GM18867 (cell line): Measurements from ENCODE around the gene WASHC4.
"Not testable (repeated sequence)": the region's sequence is repeated elsewhere in the genome, so short reads cannot be mapped to it uniquely, and the experiment has no call there.

Experiments
- ATAC-seq: cut with Tn5 transposase; IDR thresholded peaks from one replicate; pipeline ENCODE4 v1.9.1; 2021; ENCODE audit warnings: mild to moderate bottlenecking, moderate library complexity; ENCODE audit not compliant: unreplicated experiment

The WASHC4 gene

DNA sequence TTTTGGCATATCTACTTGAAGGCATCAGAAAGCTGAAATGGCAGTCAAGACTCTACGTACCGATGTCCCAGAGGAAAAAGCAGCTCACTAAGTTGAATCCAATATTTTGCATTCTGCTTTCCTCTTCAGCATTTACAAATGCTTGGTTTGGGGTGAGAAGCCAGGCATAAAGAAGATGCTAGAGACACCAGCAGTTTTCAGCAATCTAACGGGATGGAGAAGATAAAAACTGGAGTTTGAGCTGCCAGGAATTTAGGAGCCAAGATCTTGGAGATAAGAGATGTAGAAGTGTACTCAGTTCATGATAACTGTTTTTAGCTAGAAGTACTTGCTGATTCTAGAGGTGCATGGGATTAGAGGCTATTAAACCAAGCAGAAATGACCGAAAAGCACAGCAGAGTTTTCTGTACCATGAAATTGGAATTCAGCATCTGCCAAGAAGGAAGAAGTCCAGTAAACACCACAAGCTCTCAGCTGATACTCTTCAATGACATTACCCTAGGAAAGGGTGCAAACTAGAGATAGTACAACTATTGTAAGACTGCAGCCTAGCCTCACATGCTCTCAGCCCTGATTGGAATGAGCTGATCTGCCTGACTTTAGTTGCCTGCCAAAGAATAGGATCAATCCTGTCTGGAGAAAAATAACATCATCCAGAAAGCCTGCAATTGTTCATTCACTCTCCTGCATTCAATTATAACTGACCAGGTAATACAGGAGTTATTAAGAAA lies 15.9 kb upstream of the WASHC4 start:
- ATAC-seq: no peak

DNA sequence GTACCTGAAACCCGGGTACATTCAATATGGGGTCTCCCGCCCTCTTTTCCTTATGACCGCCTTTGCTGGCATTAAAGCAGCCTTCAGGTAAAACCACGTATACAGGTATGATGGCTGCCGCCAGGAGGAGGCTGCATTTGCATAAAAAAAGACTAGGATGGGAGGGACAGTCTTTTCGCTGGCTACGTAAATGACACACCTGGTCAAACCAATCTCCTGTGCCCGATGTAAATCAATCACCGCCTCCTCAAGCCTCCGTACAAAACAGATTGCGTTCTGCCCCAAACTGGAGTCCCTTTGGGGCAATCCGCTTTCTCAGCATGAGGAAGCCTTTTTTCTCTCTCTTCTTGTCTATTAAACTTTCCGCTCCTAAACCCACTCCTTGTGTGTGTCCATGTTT lies 15.2 kb upstream of the WASHC4 start:
- ATAC-seq: no peak

DNA sequence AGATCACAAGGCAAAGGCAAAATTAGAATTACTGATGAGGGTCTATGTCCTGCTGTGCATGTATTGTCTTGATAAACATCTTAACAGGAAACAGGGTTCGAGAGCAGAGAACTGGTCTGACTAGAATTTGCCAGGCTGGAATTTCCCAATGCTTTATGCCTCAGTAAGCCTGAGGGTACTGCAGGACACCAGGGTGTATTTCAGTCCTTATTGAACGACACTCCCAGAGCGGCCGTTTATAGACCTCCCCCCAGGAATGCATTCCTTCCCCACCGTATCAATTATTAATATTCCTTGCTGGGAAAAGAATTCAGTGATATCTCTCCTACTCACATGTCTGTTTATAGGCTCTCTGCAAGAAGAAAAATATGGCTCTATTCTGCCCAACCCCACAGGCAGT lies 12.2 kb upstream of the WASHC4 start:
- ATAC-seq: not testable (repeated sequence)

DNA sequence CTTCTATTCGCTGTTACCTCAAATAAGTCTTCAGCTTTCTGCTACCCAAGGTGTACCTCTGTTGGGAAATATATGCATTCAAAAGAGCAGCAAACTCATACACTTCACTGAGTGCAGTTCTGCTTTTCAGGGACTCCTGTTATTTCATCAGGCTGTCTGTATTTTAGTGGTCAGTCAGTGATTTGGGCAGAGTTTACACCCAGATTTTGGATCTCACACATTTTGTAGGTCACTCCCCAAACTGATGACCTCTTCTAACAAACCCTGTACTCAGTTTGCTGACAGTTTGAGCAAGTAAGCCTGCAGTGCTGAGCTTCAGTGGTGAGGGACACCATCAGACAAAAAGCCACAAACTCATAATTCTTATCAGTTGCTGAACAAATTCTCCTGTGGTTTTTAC lies 8.2 kb upstream of the WASHC4 start:
- no peak for ATAC-seq

DNA sequence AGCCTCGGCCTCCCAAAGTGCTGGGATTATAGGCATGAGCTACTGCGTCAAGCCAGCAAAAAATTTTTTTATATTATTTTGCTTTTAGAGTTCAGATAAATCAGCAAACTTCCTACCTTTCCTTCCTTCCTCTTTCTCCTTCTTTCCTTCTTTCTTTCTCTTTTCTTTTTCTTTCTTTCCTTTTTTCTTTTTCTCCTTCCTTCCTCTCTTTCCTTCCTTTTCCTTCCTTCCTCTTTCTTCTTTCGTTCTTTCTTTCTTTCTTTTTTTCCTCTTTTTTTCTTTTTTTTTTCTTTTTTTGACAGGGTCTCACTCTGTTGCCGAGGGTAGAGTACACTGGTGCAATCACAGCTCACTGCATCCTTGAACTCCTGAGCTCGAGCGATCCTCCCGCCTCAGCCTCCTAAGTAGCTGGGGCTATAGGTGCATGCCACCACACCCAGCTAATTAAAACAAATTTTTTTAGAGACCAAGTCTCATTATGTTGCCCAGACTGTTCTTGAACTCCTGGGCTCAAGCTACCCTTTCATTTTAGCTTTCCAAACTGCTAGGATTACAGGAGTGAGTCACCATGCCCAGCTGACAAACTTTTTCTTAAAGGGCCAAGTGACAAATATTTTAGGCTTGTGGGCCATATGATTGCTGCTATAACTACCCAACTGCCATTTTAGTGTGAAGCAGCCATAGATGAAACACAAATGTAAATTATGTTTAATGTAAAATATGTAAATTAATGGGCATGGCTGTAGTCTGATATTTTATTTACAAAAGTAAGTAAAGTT lies 7.1 kb upstream of the WASHC4 start:
- no peak for ATAC-seq

DNA sequence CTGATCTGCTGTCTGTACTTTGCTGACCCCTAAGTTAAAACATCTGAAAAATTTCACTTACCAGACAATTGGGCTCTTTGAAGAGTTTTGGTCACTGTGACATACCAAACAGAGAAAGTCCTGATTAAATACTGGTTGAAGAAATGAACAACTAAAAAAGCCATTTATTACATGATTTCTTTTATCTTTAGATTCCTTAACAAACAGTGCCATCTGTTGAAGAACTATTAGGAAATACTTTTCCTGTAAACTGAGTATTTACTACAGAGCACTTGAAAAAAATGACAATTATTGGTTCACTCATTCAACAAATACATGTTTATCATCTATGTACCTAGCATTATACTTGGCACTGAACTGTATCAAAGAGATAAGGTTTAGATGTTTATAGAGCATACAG lies 6.5 kb upstream of the WASHC4 start:
- ATAC-seq: no peak

DNA sequence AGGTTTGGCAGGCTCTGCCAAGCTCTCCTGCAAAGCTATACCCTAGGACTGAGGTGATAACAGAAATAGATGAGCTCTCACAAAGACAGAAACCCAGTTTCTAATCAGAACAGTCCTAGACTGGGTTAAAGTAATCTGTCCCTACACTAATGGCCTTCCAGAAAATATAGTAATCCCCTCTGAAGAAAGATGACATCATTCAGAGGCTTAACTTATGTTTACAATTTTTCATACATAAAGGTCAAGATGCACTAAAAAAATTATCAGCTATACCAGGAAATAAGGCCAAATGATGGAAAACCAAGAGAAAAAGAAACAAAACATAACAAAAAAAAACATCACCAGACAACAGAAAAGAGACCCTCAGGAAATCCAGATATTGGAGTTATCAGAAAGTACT lies 4.9 kb upstream of the WASHC4 start:
- ATAC-seq: no peak

DNA sequence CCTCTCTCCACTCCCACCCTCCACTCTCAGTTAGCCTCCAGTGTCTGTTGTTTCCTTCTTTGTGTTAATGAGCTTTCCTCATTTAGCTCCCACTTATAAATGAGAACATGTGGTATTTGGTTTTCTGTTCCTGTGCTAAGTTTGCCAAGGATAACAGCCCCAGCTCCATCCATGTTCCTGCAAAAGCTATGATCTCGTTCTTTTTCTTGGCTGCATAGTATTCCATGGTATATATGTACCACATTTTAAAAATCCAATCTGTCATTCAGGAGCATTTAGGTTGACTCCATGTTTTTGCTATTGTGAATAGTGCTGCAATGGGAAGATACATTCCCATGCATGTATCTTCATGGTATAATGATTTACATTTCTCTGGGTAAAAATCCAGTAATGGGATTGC lies 2.8 kb upstream of the WASHC4 start:
- no peak for ATAC-seq

DNA sequence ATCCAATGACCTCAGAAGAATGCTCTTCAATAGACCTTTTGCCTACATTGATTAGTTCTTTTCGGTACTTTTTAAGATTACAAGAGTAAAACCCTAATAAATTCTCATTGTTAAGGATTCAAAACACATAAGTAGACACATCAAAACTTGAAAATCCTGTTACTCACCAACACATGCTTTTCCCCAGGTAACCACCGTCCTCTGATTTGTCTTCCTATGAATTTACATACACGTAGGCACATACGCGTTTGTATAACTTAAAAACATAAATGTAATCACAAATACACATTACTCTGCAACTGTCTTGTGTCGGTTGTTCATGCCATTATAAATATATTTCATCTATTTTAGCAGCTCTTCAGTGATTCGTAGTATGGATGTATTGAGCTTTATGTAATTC lies 910 bp upstream of the WASHC4 start:
- no peak for ATAC-seq

DNA sequence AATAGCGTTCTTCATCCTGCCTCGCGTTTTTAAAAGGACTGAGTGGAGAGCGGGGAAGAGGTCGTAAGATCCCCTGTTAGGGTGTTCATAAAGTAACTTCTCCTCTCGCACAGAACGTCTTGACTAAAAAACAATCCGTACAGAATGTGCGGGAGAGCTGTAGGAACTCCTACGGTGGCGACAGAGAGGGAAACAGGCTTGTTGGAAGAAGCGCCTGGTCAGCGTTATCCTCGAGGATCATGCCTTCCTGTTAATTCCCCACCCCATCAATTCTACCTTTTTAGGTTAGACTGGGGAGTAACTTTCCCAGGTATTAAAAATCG lies 399 bp upstream of the WASHC4 start:
- peak; percentile 12 for ATAC-seq

DNA sequence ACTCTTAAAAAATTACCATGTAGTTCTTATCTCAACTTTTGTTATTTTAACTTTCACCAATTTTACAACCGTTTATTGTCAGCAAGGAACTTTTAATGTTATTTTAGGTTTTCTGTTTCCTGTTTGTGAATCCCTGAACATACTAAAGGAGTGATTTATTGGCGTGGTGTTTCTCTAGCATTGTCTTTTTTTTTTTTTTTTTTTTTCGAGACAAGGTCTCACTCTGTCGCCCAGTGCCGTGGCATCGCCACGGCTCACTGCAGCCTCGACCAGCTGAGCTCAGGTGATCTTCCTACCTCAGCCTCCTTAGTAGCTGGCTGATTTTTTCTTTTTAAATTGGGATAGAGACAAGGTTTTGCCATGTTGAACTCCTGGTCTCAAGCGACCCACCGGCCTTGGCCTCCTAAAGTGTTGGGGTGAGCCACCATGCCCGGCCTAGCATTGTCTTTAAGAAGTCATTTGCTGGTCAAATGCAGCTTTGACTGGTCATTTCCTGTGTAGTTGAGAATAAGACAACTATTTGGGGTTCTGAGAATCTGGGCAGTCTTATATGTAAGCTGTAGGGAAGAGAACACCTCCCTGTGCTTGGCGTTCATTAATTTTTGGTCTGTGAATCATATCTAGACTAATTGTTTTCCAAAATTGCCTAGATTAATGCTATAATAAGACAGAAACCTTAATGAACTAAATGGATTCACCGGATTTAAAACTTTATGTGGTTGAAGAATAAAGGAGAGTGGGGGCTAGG lies 2.1 kb downstream of the WASHC4 start:
- ATAC-seq: peak; percentile 30

DNA sequence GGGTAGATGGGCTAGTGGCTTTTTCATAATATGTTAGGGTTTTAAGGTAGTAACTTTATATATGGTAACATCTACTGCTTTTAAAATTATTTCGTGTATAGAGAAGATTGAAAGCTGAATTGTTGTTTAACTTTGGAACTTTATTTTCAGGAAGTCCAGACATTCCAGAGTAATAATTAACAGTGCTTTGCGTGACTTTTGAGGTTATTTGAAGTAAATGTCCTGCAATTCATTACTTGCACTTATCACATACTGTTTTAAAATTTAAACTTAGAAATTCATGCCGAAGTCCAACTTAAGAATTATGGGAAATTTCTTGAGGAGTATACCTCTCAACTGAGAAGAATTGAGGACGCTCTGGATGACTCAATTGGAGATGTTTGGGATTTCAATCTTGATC lies 3.3 kb downstream of the WASHC4 start:
- ATAC-seq: no peak

DNA sequence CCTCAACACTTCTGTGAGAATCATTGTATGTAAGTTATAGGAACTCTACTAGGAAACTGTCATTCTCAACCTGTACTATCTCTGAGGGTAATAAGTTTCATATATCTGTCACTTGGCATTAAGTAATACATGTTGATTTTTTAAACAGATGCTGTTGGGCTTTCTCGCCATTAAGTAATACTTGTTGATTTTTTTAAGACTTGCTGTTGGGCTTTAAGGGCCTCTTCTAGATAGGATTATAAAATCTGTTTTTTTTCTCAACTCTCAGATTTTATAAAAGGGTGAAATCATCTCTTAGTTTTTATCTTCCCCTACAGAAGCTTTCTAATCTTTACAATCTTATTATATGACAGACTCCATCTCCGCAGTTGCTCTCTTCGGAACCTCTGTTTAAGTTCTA lies 5.6 kb downstream of the WASHC4 start:
- ATAC-seq: no peak

DNA sequence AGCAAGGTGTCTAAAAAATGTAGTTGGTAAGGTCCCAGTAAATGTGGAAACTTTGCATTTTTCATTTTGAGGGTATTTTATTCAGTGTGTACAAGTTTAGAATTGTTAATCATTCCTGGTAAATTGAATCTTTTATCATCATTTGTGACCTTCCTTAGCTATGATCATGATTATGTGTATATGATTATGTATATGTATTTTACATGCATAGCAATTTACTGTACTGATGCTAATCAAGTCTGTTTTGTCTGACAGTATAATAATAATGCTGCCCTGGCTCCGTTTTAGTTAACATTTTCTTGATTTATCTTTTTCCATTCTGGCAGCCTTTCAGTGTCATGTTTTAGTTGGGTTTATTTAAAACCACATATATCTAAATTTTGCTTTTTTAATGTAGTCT lies 9.4 kb downstream of the WASHC4 start:
- no peak for ATAC-seq

DNA sequence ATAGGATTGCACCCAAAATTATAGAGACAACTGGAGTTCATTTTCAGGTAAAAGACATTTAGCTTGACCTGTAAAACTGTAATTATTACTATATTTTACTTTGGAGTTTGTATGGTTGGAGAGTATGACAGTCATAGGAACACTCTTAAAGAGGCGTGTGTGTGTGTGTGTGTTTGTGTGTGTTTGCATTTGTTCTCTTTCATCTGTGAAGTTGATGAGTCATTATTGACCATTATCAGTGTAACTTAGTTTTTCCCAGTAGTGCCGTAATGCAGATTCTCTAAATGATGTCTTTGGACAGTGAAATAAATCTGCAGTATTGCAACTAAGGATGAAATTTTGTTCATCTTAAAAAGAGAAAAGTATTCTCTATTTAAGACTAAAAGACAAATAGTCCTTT lies 13.0 kb downstream of the WASHC4 start:
- no peak for ATAC-seq

DNA sequence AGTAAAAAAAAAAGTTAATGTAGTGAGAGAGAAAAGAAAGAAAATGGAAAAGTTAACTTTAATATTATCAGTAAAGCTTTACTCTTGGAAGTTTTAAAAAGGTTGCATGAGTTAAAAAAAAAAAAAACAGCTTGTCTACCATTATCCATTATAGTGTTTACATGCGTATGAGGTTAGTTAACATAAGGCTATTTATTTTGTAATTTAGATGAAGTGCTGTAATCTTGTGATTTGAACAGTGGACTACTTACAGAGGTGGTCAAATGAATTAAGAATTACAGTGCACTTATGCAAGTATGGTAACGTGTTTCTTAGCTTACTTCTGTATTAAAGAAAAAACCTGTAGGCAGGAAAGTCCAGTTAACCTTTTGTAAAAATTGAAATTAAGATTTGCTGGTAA lies 30.7 kb downstream of the WASHC4 start:
- no peak for ATAC-seq

DNA sequence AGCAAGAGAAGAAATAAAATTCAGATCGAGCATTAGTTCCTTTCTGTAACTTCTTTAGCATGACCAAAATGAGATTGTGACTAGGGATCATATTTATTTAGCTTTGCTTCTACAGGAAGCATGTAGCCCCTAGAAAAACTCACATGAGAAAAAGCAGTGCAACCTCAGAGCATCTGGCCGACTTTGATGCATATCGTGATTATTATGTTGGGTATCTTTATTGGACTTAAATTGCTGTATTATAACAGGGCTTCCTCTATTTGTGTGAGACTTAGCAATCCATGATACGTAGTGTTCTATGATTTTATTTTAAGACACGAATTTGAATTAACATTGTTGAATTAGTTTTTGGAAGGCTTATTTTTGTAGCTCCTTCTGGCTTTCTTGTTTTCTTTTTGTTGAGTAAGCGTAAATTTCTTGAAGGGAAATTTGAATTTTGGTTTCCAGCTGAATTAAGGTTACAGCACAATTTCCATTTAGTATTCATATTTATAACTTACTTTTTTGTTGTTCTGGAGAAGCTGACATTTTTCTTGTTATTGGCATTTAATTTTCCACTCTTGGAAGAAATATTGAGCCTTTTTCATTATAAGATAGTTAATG lies 33.9 kb downstream of the WASHC4 start:
- no peak for ATAC-seq

DNA sequence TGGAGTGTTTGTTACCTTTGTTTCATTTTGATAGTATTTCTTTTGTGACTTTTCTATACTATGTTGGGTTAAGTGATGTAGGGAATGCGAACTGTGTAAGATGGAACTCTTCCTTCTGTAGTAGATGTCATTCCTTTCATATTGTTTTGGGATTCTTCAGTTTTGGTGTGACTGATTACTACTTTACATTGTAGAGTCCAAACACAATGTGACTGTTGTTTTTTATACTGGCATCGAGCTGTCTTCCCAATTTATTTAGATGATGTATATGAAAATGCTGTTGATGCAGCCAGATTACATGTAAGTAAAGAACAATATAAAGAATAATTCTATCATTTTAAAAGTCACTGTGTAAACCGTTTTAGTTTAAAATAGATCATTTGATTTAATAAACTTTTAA lies 34.7 kb downstream of the WASHC4 start:
- ATAC-seq: no peak

DNA sequence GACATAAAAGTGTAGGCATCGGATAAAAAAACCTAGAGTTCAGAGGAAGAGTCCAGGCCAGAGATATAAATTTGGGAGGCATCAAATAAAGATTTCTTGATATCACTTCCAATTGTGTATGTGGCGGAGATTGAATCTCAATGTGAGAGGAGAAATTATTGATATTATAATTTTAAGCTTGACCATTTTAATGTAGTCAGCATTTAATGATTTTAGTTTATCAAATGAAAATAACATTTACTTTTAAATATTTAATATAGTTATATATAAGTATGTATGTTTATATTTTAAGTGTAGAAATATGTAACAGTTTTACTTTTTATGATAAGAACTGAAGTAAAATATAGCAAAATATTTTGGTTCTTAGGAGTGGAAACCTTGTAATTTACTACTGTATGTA lies 48.7 kb downstream of the WASHC4 start:
- ATAC-seq: no peak

DNA sequence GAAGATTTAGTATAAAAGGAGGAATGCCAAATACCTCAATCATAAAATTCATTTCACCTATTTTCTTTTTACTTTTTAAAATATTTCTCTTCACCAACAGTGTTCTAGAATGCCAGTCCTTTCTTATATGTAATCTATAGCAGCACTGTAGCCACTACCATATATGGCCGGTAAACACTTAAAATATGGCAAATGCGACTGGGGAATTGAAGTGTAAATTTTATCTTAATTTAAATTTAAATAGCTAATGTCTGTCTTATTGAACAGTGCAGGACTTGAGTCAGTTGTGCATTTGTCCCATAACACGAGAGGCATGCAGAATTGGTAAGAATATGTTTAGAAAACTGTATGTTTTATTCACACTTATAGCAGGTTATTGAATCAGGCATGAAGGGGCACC lies 50.1 kb downstream of the WASHC4 start:
- ATAC-seq: no peak

DNA sequence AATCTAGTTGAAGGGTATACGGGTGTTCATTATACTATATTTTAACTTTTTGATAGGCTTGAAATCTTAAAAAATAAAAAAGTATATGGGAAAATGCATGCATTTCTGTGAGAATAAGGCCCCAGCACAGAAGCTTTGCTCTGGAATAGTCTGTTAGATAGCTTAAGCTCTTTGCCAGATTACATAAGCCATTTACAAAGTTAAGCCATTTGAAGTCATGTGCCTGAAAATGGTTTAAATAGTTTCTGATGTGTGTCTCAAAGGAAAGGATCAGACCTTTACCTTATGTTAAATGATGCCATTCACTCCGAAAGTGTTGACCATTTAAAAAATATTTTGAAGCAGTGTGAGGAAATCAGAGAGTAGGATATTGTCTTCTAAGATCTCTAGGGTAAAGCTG lies 51.3 kb downstream of the WASHC4 start:
- ATAC-seq: no peak

DNA sequence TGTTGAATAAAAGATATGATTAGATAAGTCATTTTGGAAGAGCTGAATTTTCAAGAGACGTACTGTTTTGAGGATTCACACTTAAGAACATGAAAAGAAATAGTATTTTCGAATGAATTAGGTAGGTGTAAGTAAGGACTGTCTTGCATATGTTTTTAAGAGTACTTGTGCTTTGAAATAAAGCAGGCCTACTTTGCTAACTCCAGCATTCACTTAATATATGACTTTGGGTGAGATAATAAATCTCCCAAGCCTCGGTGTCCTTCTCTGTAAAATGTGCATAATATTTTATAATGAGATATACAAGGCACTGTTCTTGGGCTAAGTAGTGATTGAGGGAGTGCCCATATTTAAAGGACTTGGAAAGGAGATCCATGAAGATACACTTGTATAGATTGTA lies 54.6 kb downstream of the WASHC4 start:
- no peak for ATAC-seq
